ENCODE results near the gene HPCAL4. TPM values are rescaled to one million over a fixed set of nuclear protein-coding genes. Genes with fewer than 3 reads are reported as not detected.

Gene HPCAL4
- total RNA-seq, 4 donors from 2014 or later: 0.13 to 0.33 TPM; not detected in 2

DNA sequence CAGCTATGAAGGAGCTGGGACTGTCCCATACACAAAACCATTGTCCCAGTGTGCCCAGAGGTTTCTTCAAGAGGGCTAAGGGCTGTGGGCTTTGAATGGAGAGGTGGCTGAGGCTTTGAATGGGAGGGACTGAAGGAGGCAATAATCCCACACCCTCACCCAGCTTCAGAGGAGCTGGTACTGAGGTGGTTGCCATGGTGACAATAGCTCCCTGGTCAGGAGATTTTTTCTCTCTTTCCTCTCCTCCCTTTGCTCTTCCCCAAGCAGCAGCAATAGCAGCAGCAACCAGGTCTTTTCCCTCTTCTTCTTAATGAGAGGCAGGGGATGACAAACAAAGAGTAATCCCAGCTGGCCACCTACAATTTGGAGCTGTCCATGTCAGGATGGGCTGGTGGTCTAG is 1.6 kb downstream of the HPCAL4 start:
- no peak for DNase-seq (ENCODE audit: extremely low spot score)
- H3K27ac ChIP-seq (replicated peaks in 1 of 4): no peak overlapping the region
- TF ChIP-seq EP300 (IDR thresholded peaks at IDR 0.05) (no peak), POLR2AphosphoS5 (IDR thresholded peaks at IDR 0.05) (no peak), POLR2A (IDR thresholded peaks at IDR 0.05; ENCODE audit: low read depth) (no peak)
- TF ChIP-seq, protein P1, sequence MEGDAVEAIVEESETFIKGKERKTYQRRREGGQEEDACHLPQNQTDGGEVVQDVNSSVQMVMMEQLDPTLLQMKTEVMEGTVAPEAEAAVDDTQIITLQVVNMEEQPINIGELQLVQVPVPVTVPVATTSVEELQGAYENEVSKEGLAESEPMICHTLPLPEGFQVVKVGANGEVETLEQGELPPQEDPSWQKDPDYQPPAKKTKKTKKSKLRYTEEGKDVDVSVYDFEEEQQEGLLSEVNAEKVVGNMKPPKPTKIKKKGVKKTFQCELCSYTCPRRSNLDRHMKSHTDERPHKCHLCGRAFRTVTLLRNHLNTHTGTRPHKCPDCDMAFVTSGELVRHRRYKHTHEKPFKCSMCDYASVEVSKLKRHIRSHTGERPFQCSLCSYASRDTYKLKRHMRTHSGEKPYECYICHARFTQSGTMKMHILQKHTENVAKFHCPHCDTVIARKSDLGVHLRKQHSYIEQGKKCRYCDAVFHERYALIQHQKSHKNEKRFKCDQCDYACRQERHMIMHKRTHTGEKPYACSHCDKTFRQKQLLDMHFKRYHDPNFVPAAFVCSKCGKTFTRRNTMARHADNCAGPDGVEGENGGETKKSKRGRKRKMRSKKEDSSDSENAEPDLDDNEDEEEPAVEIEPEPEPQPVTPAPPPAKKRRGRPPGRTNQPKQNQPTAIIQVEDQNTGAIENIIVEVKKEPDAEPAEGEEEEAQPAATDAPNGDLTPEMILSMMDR (IDR thresholded peaks at IDR 0.05): no peak
- H3K4me3 ChIP-seq: no peak overlapping the region
- peaks cover 13 to 23% (median 21%) of the 10 kb centered on the region in 4 donors for H3K4me1 ChIP-seq
- H3K27me3 ChIP-seq: peaks cover 0 to 91% (median 38%) of the 10 kb centered on the region in 4 donors
- no peaks in the 10 kb centered on the region for H3K9me3 ChIP-seq
- intact Hi-C loops (cut with DNase I): no loop called here
- H3K36me3 ChIP-seq: no peaks in the 10 kb centered on the region

- Histone ChIP-seq H3K9me3 (no peaks in the 10 kb centered on the region), H3K27me3 (peaks cover 0 to 92% (median 39%) of the 10 kb centered on the region in 4 donors), H3K4me1 (peaks cover 13 to 23% (median 21%) of the 10 kb centered on the region in 4 donors), H3K36me3 (no peaks in the 10 kb centered on the region), H3K4me3 (no peak overlapping the region), H3K27ac (replicated peaks in 1 of 4) (no peak overlapping the region)
- DNase-seq (ENCODE audit: extremely low spot score): no peak
- TF ChIP-seq POLR2A (IDR thresholded peaks at IDR 0.05; ENCODE audit: low read depth): no peak
- TF ChIP-seq, protein P1 (IDR thresholded peaks at IDR 0.05): no peak
- no peak for TF ChIP-seq EP300 (IDR thresholded peaks at IDR 0.05)
- no peak for TF ChIP-seq POLR2AphosphoS5 (IDR thresholded peaks at IDR 0.05)
- intact Hi-C loops (cut with DNase I): no loop called here
- 79% methylated on average over 2 of the region's 2 CpGs for WGBS
These were observed 2.0 kb downstream of the HPCAL4 start for GRCh38 chr1:39689214-39689613.

GRCh38 chr1:39688706-39689105 is 2.5 kb downstream of the HPCAL4 start:
- Histone ChIP-seq H3K36me3 (no peaks in the 10 kb centered on the region), H3K4me3 (no peak overlapping the region), H3K27me3 (peaks cover 0 to 96% (median 42%) of the 10 kb centered on the region in 4 donors), H3K9me3 (no peaks in the 10 kb centered on the region), H3K4me1 (peaks cover 13 to 23% (median 21%) of the 10 kb centered on the region in 4 donors), H3K27ac (replicated peaks in 1 of 4) (no peak overlapping the region)
- WGBS: 76% methylated on average over 3 of the region's 3 CpGs
- intact Hi-C loops (cut with DNase I): no loop called here
- TF ChIP-seq, protein P1 (IDR thresholded peaks at IDR 0.05): no peak
- TF ChIP-seq EP300 (IDR thresholded peaks at IDR 0.05) (no peak), POLR2AphosphoS5 (IDR thresholded peaks at IDR 0.05) (no peak), POLR2A (IDR thresholded peaks at IDR 0.05; ENCODE audit: low read depth) (no peak)
- DNase-seq (ENCODE audit: extremely low spot score): no peak

DNA sequence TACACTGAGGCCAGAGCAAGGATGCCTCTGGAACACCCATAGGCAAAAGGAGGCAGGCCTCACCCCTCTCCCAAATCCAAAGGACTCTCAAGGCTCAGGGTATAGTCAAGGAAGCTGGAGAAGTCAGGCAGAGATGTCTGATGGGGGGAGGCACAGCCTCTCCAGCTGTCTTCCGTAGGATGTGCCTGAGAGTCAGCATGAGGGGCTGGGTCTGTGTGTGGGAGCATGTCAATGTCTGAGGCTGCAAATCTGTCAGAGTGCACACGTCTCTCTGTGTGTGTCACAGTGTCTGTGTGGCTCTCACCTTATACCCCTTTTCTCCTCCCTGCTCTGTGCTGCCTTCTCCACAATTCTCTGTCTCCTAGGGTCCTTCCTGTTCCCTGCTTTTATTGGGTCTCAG is 4.0 kb downstream of the HPCAL4 start:
- H3K27ac ChIP-seq (replicated peaks in 1 of 4): no peak overlapping the region
- no peaks in the 10 kb centered on the region for H3K9me3 ChIP-seq
- TF ChIP-seq POLR2AphosphoS5 (IDR thresholded peaks at IDR 0.05): no peak
- TF ChIP-seq POLR2A (IDR thresholded peaks at IDR 0.05; ENCODE audit: low read depth): no peak
- TF ChIP-seq, protein P1 (IDR thresholded peaks at IDR 0.05): no peak
- no peak for TF ChIP-seq EP300 (IDR thresholded peaks at IDR 0.05)
- no peak for DNase-seq (ENCODE audit: extremely low spot score)
- H3K4me3 ChIP-seq: no peak overlapping the region
- no peaks in the 10 kb centered on the region for H3K36me3 ChIP-seq
- H3K4me1 ChIP-seq: peaks cover 12 to 19% (median 16%) of the 10 kb centered on the region in 4 donors
- 73% methylated on average over 2 of the region's 2 CpGs for WGBS
- H3K27me3 ChIP-seq: peaks cover 0 to 96% (median 32%) of the 10 kb centered on the region in 4 donors
- intact Hi-C loops (cut with DNase I): no loop called here

GRCh38 chr1:39685071-39685470 is 6.2 kb downstream of the HPCAL4 start:
- Histone ChIP-seq H3K4me3 (no peak overlapping the region), H3K27me3 (peaks cover 0 to 83% (median 11%) of the 10 kb centered on the region in 4 donors), H3K36me3 (no peaks in the 10 kb centered on the region), H3K9me3 (no peaks in the 10 kb centered on the region), H3K27ac (replicated peaks in 1 of 4) (no peak overlapping the region), H3K4me1 (no peaks in the 10 kb centered on the region)
- intact Hi-C loops (cut with DNase I): no loop called here
- WGBS: 90% methylated on average over 3 of the region's 3 CpGs
- TF ChIP-seq POLR2A (IDR thresholded peaks at IDR 0.05; ENCODE audit: low read depth) (no peak), EP300 (IDR thresholded peaks at IDR 0.05) (no peak), POLR2AphosphoS5 (IDR thresholded peaks at IDR 0.05) (no peak)
- TF ChIP-seq, protein P1 (IDR thresholded peaks at IDR 0.05): no peak
- DNase-seq (ENCODE audit: extremely low spot score): no peak

Data from esophagus muscularis mucosa (tissue), 4 donors.